ENCODE results near the gene C11orf42.

The C11orf42 gene

GRCh38 chr11:6205366-6205765, at the start of gene C11orf42:
Gene C11orf42, plus strand, starts transcription at chr11:6205557. Its CDS starts 59 bp downstream, at chr11:6205616.
- DNase-seq = no peak

GRCh38 chr11:6156628-6157359, 48.6 kb upstream of the C11orf42 start:
- no peak for DNase-seq

- no peak for DNase-seq
Observed at GRCh38 chr11:6170226-6170625, 35.1 kb upstream of the C11orf42 start, which contains the start of gene OR52B2. Gene OR52B2, minus strand, starts transcription at chr11:6170326. Its CDS starts 0 bp downstream, at chr11:6170326.

GRCh38 chr11:6175440-6175839, 29.9 kb upstream of the C11orf42 start:
- DNase-seq = no peak

GRCh38 chr11:6191742-6192141, 13.6 kb upstream of the C11orf42 start:
- DNase-seq = no peak

GRCh38 chr11:6194065-6194581, 11.2 kb upstream of the C11orf42 start:
- no peak for DNase-seq

- no peak for DNase-seq
Observed at GRCh38 chr11:6196396-6196795, 9.0 kb upstream of the C11orf42 start.

GRCh38 chr11:6197466-6198200, 7.7 kb upstream of the C11orf42 start:
- no peak for DNase-seq

- DNase-seq = no peak
Observed at GRCh38 chr11:6199174-6199810, 6.1 kb upstream of the C11orf42 start, which contains the start of gene OR52W1. Gene OR52W1, plus strand, starts transcription at chr11:6199224. Its CDS starts 0 bp downstream, at chr11:6199224.

- DNase-seq = peak in 1 of 2 donors; percentile 55
Observed at GRCh38 chr11:6200975-6201374, 4.4 kb upstream of the C11orf42 start.

GRCh38 chr11:6201481-6201880, 3.9 kb upstream of the C11orf42 start:
- DNase-seq = no peak

GRCh38 chr11:6202041-6202440, 3.3 kb upstream of the C11orf42 start:
- no peak for DNase-seq

- no peak for DNase-seq
Observed at GRCh38 chr11:6203327-6203726, 2.0 kb upstream of the C11orf42 start.

- no peak for DNase-seq
Observed at GRCh38 chr11:6204706-6205105, 651 bp upstream of the C11orf42 start.

GRCh38 chr11:6206456-6207180, 1.3 kb downstream of the C11orf42 start:
- DNase-seq = no peak

- no peak for DNase-seq
Observed at GRCh38 chr11:6209801-6210200, 4.4 kb downstream of the C11orf42 start.

- DNase-seq = no peak
Observed at GRCh38 chr11:6210274-6210955, 5.1 kb downstream of the C11orf42 start.

- no peak for DNase-seq
Observed at GRCh38 chr11:6214530-6214929, 9.2 kb downstream of the C11orf42 start.

- no peak for DNase-seq
Observed at GRCh38 chr11:6216501-6216900, 11.1 kb downstream of the C11orf42 start.

GRCh38 chr11:6217722-6218121, 12.4 kb downstream of the C11orf42 start:
- no peak for DNase-seq

GRCh38 chr11:6219359-6219758, 14.0 kb downstream of the C11orf42 start:
- DNase-seq = no peak

- DNase-seq = no peak
Observed at GRCh38 chr11:6223854-6224253, 18.5 kb downstream of the C11orf42 start.

All from bone marrow (tissue), 2 donors.